GM21390 (cell line): ENCODE results near the gene CNTNAP5.

Experiments
- ATAC-seq: cut with Tn5 transposase; IDR thresholded peaks from one replicate; pipeline ENCODE4 v1.9.1; 2021; ENCODE audit not compliant: unreplicated experiment

Gene CNTNAP5

GRCh38 chr2:124535816-124536215, 510.7 kb downstream of the CNTNAP5 start:
- no peak for ATAC-seq

GRCh38 chr2:124536591-124536990, 511.5 kb downstream of the CNTNAP5 start:
- ATAC-seq = no peak

GRCh38 chr2:124538549-124538948, 513.5 kb downstream of the CNTNAP5 start:
- no peak for ATAC-seq

GRCh38 chr2:124540805-124541204, 515.7 kb downstream of the CNTNAP5 start:
- ATAC-seq = no peak

- no peak for ATAC-seq
Measured at GRCh38 chr2:124542932-124543640, 518.0 kb downstream of the CNTNAP5 start.

- no peak for ATAC-seq
Measured at GRCh38 chr2:124547700-124548099, 522.6 kb downstream of the CNTNAP5 start.

GRCh38 chr2:124558277-124558905, 533.3 kb downstream of the CNTNAP5 start:
- ATAC-seq = no peak

- ATAC-seq = no peak
Measured at GRCh38 chr2:124559236-124559635, 534.1 kb downstream of the CNTNAP5 start.

GRCh38 chr2:124560592-124561112, 535.6 kb downstream of the CNTNAP5 start:
- no peak for ATAC-seq

- ATAC-seq = no peak
Measured at GRCh38 chr2:124561486-124561885, 536.4 kb downstream of the CNTNAP5 start.

GRCh38 chr2:124563426-124563825, 538.3 kb downstream of the CNTNAP5 start:
- ATAC-seq = no peak

- ATAC-seq = no peak
Measured at GRCh38 chr2:124566518-124566970, 541.5 kb downstream of the CNTNAP5 start.

GRCh38 chr2:124570872-124571271, 545.8 kb downstream of the CNTNAP5 start:
- no peak for ATAC-seq

GRCh38 chr2:124571836-124572235, 546.7 kb downstream of the CNTNAP5 start:
- ATAC-seq = no peak

GRCh38 chr2:124572934-124573634, 548.0 kb downstream of the CNTNAP5 start:
- ATAC-seq = no peak

GRCh38 chr2:124575497-124575896, 550.4 kb downstream of the CNTNAP5 start:
- no peak for ATAC-seq

- no peak for ATAC-seq
Measured at GRCh38 chr2:124580263-124580662, 555.2 kb downstream of the CNTNAP5 start.

GRCh38 chr2:124582387-124582786, 557.3 kb downstream of the CNTNAP5 start:
- no peak for ATAC-seq

- no peak for ATAC-seq
Measured at GRCh38 chr2:124584615-124585014, 559.5 kb downstream of the CNTNAP5 start.

- ATAC-seq = no peak
Measured at GRCh38 chr2:124585277-124585676, 560.2 kb downstream of the CNTNAP5 start.

GRCh38 chr2:124586210-124586609, 561.1 kb downstream of the CNTNAP5 start:
- ATAC-seq = no peak

GRCh38 chr2:124586835-124587234, 561.7 kb downstream of the CNTNAP5 start:
- no peak for ATAC-seq
